ENCODE data around the gene PRAMEF5.
"Not testable (repeated sequence)": the region's sequence is repeated elsewhere in the genome, so short reads cannot be mapped to it uniquely, and the experiment has no call there.

PRAMEF5 gene

GRCh38 chr1:13246554-13246871, 7.5 kb upstream of the PRAMEF5 start:
- H3K9me3 ChIP-seq (ENCODE audit: low read length); H3F3A ChIP-seq (ENCODE audit: insufficient read depth, low read length); H3K9me2 ChIP-seq (ENCODE audit: low read depth, low read length); H3K4me1 ChIP-seq (ENCODE audit: insufficient read depth, low read length, severe bottlenecking); H4K20me1 ChIP-seq (ENCODE audit: insufficient read depth, low read length); H3K79me2 ChIP-seq (ENCODE audit: insufficient read depth, low read length); H3K4me3 ChIP-seq (ENCODE audit: low read depth, low read length, poor library complexity, severe bottlenecking); H3K4me2 ChIP-seq (ENCODE audit: low read length); H3K27me3 ChIP-seq (ENCODE audit: insufficient read depth, low read length); H2AFZ ChIP-seq (ENCODE audit: low read length); H3K36me3 ChIP-seq (ENCODE audit: insufficient read depth, low read length); H3K27ac ChIP-seq (ENCODE audit: low read depth, low read length, poor library complexity, severe bottlenecking); H3K9ac ChIP-seq (ENCODE audit: low read length): not testable (repeated sequence)

DNA sequence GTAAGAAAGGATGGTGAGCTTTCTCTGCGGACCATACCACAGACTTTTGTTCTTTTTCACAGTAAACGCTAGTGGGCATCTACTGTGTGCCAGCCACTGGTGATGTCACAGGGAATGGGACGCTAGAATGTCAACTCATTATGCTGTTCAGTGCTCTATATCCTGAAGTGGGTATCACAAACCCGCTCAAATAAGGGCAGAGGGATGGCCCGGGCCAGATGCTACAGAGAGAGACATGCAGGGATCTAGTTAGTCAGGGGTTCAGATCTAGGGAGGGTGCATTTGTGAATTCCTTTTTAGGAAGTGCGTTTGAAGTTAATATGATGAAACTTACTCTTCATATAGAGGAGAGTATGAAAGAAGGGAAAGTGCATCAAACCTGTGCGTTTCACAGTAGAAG, 6.9 kb upstream of the PRAMEF5 start:
- H3K9me3 ChIP-seq (ENCODE audit: low read length); H3K4me2 ChIP-seq (ENCODE audit: low read length); H4K20me1 ChIP-seq (ENCODE audit: insufficient read depth, low read length); H3K4me3 ChIP-seq (ENCODE audit: low read depth, low read length, poor library complexity, severe bottlenecking); H3K9ac ChIP-seq (ENCODE audit: low read length); H3K9me2 ChIP-seq (ENCODE audit: low read depth, low read length); H2AFZ ChIP-seq (ENCODE audit: low read length); H3K27me3 ChIP-seq (ENCODE audit: insufficient read depth, low read length); H3K36me3 ChIP-seq (ENCODE audit: insufficient read depth, low read length); H3F3A ChIP-seq (ENCODE audit: insufficient read depth, low read length); H3K4me1 ChIP-seq (ENCODE audit: insufficient read depth, low read length, severe bottlenecking); H3K27ac ChIP-seq (ENCODE audit: low read depth, low read length, poor library complexity, severe bottlenecking); H3K79me2 ChIP-seq (ENCODE audit: insufficient read depth, low read length): not testable (repeated sequence)

GRCh38 chr1:13265124-13265523, 11.1 kb downstream of the PRAMEF5 start:
- not testable (repeated sequence) for H3K27ac ChIP-seq (ENCODE audit: low read depth, low read length, poor library complexity, severe bottlenecking); H3K4me2 ChIP-seq (ENCODE audit: low read length); H3K9me2 ChIP-seq (ENCODE audit: low read depth, low read length); H3K4me3 ChIP-seq (ENCODE audit: low read depth, low read length, poor library complexity, severe bottlenecking); H3K4me1 ChIP-seq (ENCODE audit: insufficient read depth, low read length, severe bottlenecking); H4K20me1 ChIP-seq (ENCODE audit: insufficient read depth, low read length); H3K36me3 ChIP-seq (ENCODE audit: insufficient read depth, low read length); H3F3A ChIP-seq (ENCODE audit: insufficient read depth, low read length); H3K9ac ChIP-seq (ENCODE audit: low read length); H3K9me3 ChIP-seq (ENCODE audit: low read length); H3K27me3 ChIP-seq (ENCODE audit: insufficient read depth, low read length); H2AFZ ChIP-seq (ENCODE audit: low read length); H3K79me2 ChIP-seq (ENCODE audit: insufficient read depth, low read length)

GRCh38 chr1:13277016-13277415, 23.0 kb downstream of the PRAMEF5 start:
- H3K4me3 ChIP-seq (ENCODE audit: low read depth, low read length, poor library complexity, severe bottlenecking); H4K20me1 ChIP-seq (ENCODE audit: insufficient read depth, low read length); H3K9ac ChIP-seq (ENCODE audit: low read length); H3K79me2 ChIP-seq (ENCODE audit: insufficient read depth, low read length); H3K27me3 ChIP-seq (ENCODE audit: insufficient read depth, low read length); H3F3A ChIP-seq (ENCODE audit: insufficient read depth, low read length); H3K27ac ChIP-seq (ENCODE audit: low read depth, low read length, poor library complexity, severe bottlenecking); H3K36me3 ChIP-seq (ENCODE audit: insufficient read depth, low read length); H3K4me1 ChIP-seq (ENCODE audit: insufficient read depth, low read length, severe bottlenecking); H3K4me2 ChIP-seq (ENCODE audit: low read length); H2AFZ ChIP-seq (ENCODE audit: low read length); H3K9me2 ChIP-seq (ENCODE audit: low read depth, low read length); H3K9me3 ChIP-seq (ENCODE audit: low read length): not testable (repeated sequence)

DNA sequence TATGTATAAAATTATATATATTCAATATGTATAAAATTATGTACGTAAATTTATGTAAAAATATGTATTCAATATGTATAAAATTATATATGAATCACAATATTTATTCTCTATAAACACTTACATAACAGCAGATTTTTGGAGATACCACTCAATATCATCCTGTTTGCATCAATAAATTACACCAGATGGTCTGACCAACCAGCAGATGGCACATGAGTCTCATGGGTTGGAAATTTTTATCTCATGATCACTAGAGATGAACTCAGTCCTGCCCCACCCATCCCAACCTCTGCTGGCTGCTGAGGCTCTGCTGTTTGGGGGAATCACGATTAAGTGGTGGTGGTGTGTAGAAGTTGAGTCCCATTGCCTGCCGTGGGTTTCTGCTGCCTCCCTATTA, 25.6 kb downstream of the PRAMEF5 start:
- not testable (repeated sequence) for H3K9ac ChIP-seq (ENCODE audit: low read length); H3K79me2 ChIP-seq (ENCODE audit: insufficient read depth, low read length); H2AFZ ChIP-seq (ENCODE audit: low read length); H3K36me3 ChIP-seq (ENCODE audit: insufficient read depth, low read length); H3K4me2 ChIP-seq (ENCODE audit: low read length); H3F3A ChIP-seq (ENCODE audit: insufficient read depth, low read length); H3K9me3 ChIP-seq (ENCODE audit: low read length); H3K27ac ChIP-seq (ENCODE audit: low read depth, low read length, poor library complexity, severe bottlenecking); H3K27me3 ChIP-seq (ENCODE audit: insufficient read depth, low read length); H3K9me2 ChIP-seq (ENCODE audit: low read depth, low read length); H4K20me1 ChIP-seq (ENCODE audit: insufficient read depth, low read length); H3K4me1 ChIP-seq (ENCODE audit: insufficient read depth, low read length, severe bottlenecking); H3K4me3 ChIP-seq (ENCODE audit: low read depth, low read length, poor library complexity, severe bottlenecking)

DNA sequence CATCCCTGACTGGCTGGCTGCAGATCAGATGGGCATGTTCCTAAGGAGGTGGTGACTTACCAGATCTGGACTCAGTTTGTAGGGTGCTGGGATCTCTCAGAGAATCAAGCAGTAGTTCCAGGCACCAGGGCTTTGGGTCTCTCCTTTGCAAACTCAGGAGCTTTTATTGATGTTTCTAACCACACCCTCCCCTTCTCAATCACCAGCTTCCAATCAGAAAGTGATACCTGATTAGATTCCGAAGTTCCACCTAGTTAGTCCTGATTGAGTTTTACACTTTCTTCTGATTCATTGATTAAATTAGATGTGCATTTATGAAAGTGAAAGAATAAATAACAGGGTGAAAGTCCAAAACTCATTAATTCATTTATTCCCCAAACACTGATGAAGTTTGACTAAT, 31.0 kb downstream of the PRAMEF5 start, which contains the start of gene PRAMEF8:
TSS of gene PRAMEF8 (minus strand) at position 101 of the 400 bp plus-strand sequence. CDS start 1,046 bp downstream, outside the sequence.
- not testable (repeated sequence) for H3K4me3 ChIP-seq (ENCODE audit: low read depth, low read length, poor library complexity, severe bottlenecking); H3K36me3 ChIP-seq (ENCODE audit: insufficient read depth, low read length); H3K4me2 ChIP-seq (ENCODE audit: low read length); H4K20me1 ChIP-seq (ENCODE audit: insufficient read depth, low read length); H3K27me3 ChIP-seq (ENCODE audit: insufficient read depth, low read length); H3K79me2 ChIP-seq (ENCODE audit: insufficient read depth, low read length); H3K9me3 ChIP-seq (ENCODE audit: low read length); H3K9me2 ChIP-seq (ENCODE audit: low read depth, low read length); H3F3A ChIP-seq (ENCODE audit: insufficient read depth, low read length); H2AFZ ChIP-seq (ENCODE audit: low read length); H3K27ac ChIP-seq (ENCODE audit: low read depth, low read length, poor library complexity, severe bottlenecking); H3K4me1 ChIP-seq (ENCODE audit: insufficient read depth, low read length, severe bottlenecking); H3K9ac ChIP-seq (ENCODE audit: low read length)

DNA sequence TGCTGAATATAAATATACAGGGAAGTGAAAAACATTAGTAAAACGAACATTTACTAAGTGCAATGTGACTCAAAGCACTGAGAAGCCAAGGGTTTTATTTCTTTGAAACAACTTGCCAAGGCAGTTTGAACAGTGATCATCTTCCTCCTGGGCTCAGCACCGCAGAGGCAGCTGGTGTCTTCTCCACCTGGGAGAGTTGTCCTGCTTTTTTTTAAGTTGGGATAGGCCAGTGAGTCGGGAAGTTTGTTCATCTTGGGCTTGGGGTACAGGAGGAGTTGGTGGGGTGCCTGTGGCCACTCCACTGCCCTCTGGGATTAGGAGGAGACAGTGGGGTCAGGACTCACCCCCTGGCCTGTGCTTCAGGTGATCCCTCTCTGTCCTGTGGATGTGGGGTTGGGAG, 35.0 kb downstream of the PRAMEF5 start:
- H3K9me3 ChIP-seq (ENCODE audit: low read length); H2AFZ ChIP-seq (ENCODE audit: low read length); H3F3A ChIP-seq (ENCODE audit: insufficient read depth, low read length); H4K20me1 ChIP-seq (ENCODE audit: insufficient read depth, low read length); H3K4me1 ChIP-seq (ENCODE audit: insufficient read depth, low read length, severe bottlenecking); H3K27me3 ChIP-seq (ENCODE audit: insufficient read depth, low read length); H3K4me3 ChIP-seq (ENCODE audit: low read depth, low read length, poor library complexity, severe bottlenecking); H3K9ac ChIP-seq (ENCODE audit: low read length); H3K36me3 ChIP-seq (ENCODE audit: insufficient read depth, low read length); H3K79me2 ChIP-seq (ENCODE audit: insufficient read depth, low read length); H3K9me2 ChIP-seq (ENCODE audit: low read depth, low read length); H3K27ac ChIP-seq (ENCODE audit: low read depth, low read length, poor library complexity, severe bottlenecking); H3K4me2 ChIP-seq (ENCODE audit: low read length): not testable (repeated sequence)

DNA sequence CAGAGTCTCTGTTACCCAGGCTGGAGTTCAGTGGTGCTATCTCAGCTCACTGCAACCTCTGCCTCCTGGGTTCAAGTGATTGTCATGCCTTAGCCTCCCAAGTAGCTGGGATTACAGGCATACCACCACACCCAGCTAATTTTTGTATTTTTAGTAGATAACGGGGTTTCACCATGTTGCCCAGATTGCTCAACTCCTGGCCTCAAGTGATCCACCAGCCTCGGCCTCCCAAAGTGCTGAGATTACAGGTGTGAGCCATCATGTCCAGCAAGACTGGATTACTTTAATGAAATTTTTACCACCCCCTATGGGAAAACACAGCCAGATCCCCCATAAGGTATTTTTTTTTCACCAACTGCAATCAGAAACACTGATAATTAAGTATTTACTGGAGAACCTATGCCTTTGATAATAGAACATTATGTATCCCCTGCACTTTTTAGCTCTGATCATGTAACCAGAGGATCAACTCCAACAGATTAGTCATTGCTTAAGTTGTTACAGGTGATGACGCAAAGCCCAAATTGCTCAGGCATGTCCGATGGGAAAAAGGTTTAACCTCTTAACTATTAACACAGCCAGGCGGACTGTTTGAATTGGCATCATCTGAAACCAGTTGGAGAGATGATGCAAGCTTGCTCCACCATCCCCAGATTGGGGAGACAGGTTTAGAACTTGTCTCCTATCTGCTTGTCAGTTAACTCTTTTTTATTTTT, 43.4 kb downstream of the PRAMEF5 start:
- H3K9me2 ChIP-seq (ENCODE audit: low read depth, low read length); H3K4me3 ChIP-seq (ENCODE audit: low read depth, low read length, poor library complexity, severe bottlenecking); H3K36me3 ChIP-seq (ENCODE audit: insufficient read depth, low read length); H3K27ac ChIP-seq (ENCODE audit: low read depth, low read length, poor library complexity, severe bottlenecking); H4K20me1 ChIP-seq (ENCODE audit: insufficient read depth, low read length); H3K27me3 ChIP-seq (ENCODE audit: insufficient read depth, low read length); H3K4me2 ChIP-seq (ENCODE audit: low read length); H3K9ac ChIP-seq (ENCODE audit: low read length); H3F3A ChIP-seq (ENCODE audit: insufficient read depth, low read length); H2AFZ ChIP-seq (ENCODE audit: low read length); H3K79me2 ChIP-seq (ENCODE audit: insufficient read depth, low read length); H3K4me1 ChIP-seq (ENCODE audit: insufficient read depth, low read length, severe bottlenecking); H3K9me3 ChIP-seq (ENCODE audit: low read length): not testable (repeated sequence)

Measured in OCI-LY1 (cell line).